ENCODE results near the gene PSORS1C2. TPM values are rescaled to one million over a fixed set of nuclear protein-coding genes. Genes with fewer than 3 reads are reported as not detected.

Gene PSORS1C2
- total RNA-seq, result not detected in 2 replicates

DNA sequence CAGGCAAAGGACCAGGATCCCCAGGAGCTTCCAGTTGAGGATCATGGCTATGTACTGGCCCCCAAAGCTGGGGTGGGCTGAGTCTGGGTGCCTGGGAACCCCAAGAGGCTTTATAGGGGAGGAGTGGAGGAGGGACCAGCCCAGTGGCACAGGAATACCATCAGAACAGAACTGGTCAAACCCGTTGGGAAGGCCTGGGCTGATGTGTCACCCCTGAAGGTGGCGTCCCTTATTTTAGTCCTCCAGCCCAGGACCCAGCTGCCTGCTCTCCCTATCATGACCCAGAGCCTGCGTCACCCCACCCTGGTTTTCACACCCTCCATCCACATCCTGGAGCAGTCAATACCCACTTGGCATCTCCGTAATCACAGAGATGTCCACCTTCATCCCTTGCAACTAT is at the start of gene PSORS1C2:
PSORS1C2 (minus strand) TSS at position 85 of the 400 bp plus-strand sequence; CDS start at position 45, 40 bp downstream.

GRCh38 chr6:31170600-31170881 is 31.7 kb upstream of the PSORS1C2 start, which contains the start of gene POU5F1:
Gene POU5F1 (minus strand): TSS chr6:31170682. CDS start chr6:31170620, 62 bp downstream.

GRCh38 chr6:31158140-31158862 is 19.4 kb upstream of the PSORS1C2 start, which contains the start of gene TCF19:
Gene TCF19 (plus strand): TSS chr6:31158589. CDS start chr6:31159470, 881 bp downstream.

DNA sequence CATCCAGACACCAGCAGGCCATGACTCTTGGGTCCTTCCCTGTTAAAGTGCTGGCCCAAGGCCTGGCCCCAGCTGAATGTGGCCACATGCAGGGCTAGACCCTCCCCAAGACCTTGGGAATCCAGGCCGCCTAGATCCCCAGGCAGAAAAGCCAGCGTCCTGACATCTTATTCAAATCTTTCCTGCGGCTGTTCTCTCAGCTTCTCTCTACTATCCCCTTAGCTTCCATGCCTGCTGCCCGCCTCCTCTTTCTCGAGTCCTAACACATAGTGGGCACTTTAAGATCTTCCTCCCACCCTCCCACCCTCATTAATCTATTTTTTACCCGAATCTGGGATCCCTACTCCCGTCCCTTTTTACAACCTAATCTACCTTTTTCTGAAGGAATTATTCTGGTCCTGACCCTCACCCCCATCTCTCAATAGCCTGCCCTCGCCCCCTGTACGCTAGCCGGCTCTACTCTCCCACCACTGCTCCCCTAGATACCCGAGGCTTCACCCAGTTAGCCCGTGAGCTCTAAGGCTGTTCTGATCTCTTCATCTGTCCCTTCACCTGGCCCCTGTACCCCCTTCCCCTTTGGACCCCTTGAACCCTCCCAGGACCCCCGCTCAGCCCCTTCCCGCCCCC is 18.8 kb upstream of the PSORS1C2 start, which contains the start of gene CCHCR1:
CCHCR1 (minus strand) TSS at position 290 of the 627 bp plus-strand sequence; CDS start at position 88, 202 bp downstream.

DNA sequence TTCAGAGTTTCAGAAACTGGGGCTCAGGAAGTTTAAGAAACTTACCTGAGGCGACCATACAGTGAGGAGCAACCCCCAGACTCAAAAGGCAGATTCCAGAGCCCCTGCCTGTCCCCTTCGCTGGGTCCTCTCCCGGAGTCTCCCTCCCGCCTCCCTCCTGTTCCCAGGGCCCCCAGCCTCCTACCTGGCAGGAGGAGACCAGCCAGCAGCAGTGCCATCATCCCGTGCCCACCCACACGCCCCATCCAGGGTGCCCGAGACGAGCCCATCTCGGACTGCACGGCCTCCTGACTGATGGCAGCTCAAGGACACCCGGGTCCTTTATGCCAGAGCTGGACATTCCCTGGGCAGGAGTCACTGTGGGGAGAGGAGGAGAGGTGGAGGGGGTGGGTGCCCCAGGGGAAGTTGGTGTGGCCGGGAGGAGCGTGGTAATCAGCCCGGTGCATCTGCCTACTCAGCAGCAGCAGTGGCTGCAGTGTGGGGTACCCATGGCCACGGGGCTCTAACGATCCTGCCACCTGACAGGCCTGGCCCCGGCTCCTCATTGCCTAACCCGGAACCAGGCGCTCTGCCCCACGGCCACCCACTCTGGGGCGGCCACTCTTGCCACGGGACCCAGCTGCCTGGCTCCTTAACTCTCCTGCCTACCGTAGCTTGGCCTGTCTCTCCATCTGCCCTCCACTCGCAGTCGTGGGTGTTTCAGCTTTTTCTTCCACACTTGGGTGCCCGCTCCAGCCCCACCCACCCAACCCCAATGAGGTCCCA is 18.5 kb downstream of the PSORS1C2 start, which contains the start of gene CDSN:
CDSN (minus strand) TSS at position 296 of the 765 bp plus-strand sequence; CDS start at position 269, 27 bp downstream.

GRCh38 chr6:31114541-31114878 is 24.4 kb downstream of the PSORS1C2 start, which contains the start of gene PSORS1C1:
Gene PSORS1C1 (plus strand): TSS chr6:31114800. CDS start chr6:31129633, 14,833 bp downstream.

GRCh38 chr6:31112478-31112877 is 26.4 kb downstream of the PSORS1C2 start, which contains the start of gene C6orf15:
Gene C6orf15 (minus strand): TSS chr6:31112575. CDS start chr6:31112555, 20 bp downstream.

Other genes with a start within 250 kb of the PSORS1C2 start
- 5.8 and 11.1 TPM in 2 replicates for gene GTF2H4, start 230.9 kb downstream of the PSORS1C2 start, total RNA-seq
- gene VARS2, start 224.8 kb downstream of the PSORS1C2 start, total RNA-seq, result 9.8 and 15.5 TPM in 2 replicates
- not detected in 2 replicates for gene SFTA2, start 206.9 kb downstream of the PSORS1C2 start, total RNA-seq
- not detected in 2 replicates for gene MUCL3, start 198.1 kb downstream of the PSORS1C2 start, total RNA-seq
- gene MUC21, start 155.3 kb downstream of the PSORS1C2 start, total RNA-seq, result not detected in 2 replicates
- not detected in 2 replicates for gene MUC22, start 128.6 kb downstream of the PSORS1C2 start, total RNA-seq
- not detected in 2 replicates for gene C6orf15, start 26.5 kb downstream of the PSORS1C2 start, total RNA-seq
- gene PSORS1C1, start 24.3 kb downstream of the PSORS1C2 start, total RNA-seq, result 1.7 and 2.1 TPM in 2 replicates
- gene CDSN, start 18.6 kb downstream of the PSORS1C2 start, total RNA-seq, result under 0.01 TPM in 1 of 2 replicates, not detected in the other
- gene CCHCR1, start 18.7 kb upstream of the PSORS1C2 start, total RNA-seq, result 13.1 and 14.1 TPM in 2 replicates
- 1.8 and 2.0 TPM in 2 replicates for gene TCF19, start 19.5 kb upstream of the PSORS1C2 start, total RNA-seq
- gene POU5F1, start 31.6 kb upstream of the PSORS1C2 start, total RNA-seq, result 0.09 and 0.14 TPM in 2 replicates
- gene HLA-C, start 133.0 kb upstream of the PSORS1C2 start, total RNA-seq, result 56.9 and 219 TPM in 2 replicates
- 113 and 123 TPM in 2 replicates for gene HLA-B, start 218.1 kb upstream of the PSORS1C2 start, total RNA-seq

All from smooth muscle cell of bladder (primary cell).